ENCODE data around the gene RPL35A.
"Not testable (repeated sequence)": the region's sequence is repeated elsewhere in the genome, so short reads cannot be mapped to it uniquely, and the experiment has no call there.

The RPL35A gene

GRCh38 chr3:197951392-197951990, 1.5 kb downstream of the RPL35A start:
- FAIRE-seq (no peak), DNase-seq (ENCODE audit: extremely low spot score, insufficient read length, low read depth) (no peak)

- DNase-seq (ENCODE audit: extremely low spot score, insufficient read length, low read depth) (no peak), FAIRE-seq (no peak)
Observed at GRCh38 chr3:197952440-197952839, 2.5 kb downstream of the RPL35A start.

GRCh38 chr3:197953325-197953724, 3.3 kb downstream of the RPL35A start:
- DNase-seq (ENCODE audit: extremely low spot score, insufficient read length, low read depth) (no peak), FAIRE-seq (no peak)

- DNase-seq (ENCODE audit: extremely low spot score, insufficient read length, low read depth): no peak
- FAIRE-seq: no peak
Observed at GRCh38 chr3:197953881-197954280, 3.9 kb downstream of the RPL35A start.

GRCh38 chr3:197955892-197956477, 6.0 kb downstream of the RPL35A start:
- no peak for DNase-seq (ENCODE audit: extremely low spot score, insufficient read length, low read depth)
- FAIRE-seq: no peak

GRCh38 chr3:197956626-197956988, 6.6 kb downstream of the RPL35A start:
- DNase-seq (ENCODE audit: extremely low spot score, insufficient read length, low read depth) (no peak), FAIRE-seq (no peak)

GRCh38 chr3:197957790-197958133, 7.8 kb downstream of the RPL35A start:
- DNase-seq (ENCODE audit: extremely low spot score, insufficient read length, low read depth): no peak
- no peak for FAIRE-seq

GRCh38 chr3:197958346-197958745, 8.4 kb downstream of the RPL35A start:
- FAIRE-seq: no peak
- DNase-seq (ENCODE audit: extremely low spot score, insufficient read length, low read depth): no peak

- not testable (repeated sequence) for FAIRE-seq; DNase-seq (ENCODE audit: extremely low spot score, insufficient read length, low read depth)
Observed at GRCh38 chr3:197958848-197959247, 8.9 kb downstream of the RPL35A start.

GRCh38 chr3:197959500-197959890, 9.5 kb downstream of the RPL35A start:
- FAIRE-seq: no peak
- DNase-seq (ENCODE audit: extremely low spot score, insufficient read length, low read depth): no peak

- FAIRE-seq: peak; percentile 95
- peak; percentile 88 for DNase-seq (ENCODE audit: extremely low spot score, insufficient read length, low read depth)
Observed at GRCh38 chr3:197959891-197960693, 10.1 kb downstream of the RPL35A start, which contains the start of gene LMLN. TSS of gene LMLN (plus strand) at chr3:197960217. CDS start at chr3:197960246, 29 bp downstream.

- no peak for DNase-seq (ENCODE audit: extremely low spot score, insufficient read length, low read depth)
- no peak for FAIRE-seq
Observed at GRCh38 chr3:197960694-197961581, 10.9 kb downstream of the RPL35A start.

GRCh38 chr3:197961582-197961945, 11.6 kb downstream of the RPL35A start:
- DNase-seq (ENCODE audit: extremely low spot score, insufficient read length, low read depth) (no peak), FAIRE-seq (no peak)

- DNase-seq (ENCODE audit: extremely low spot score, insufficient read length, low read depth) (no peak), FAIRE-seq (no peak)
Observed at GRCh38 chr3:197963019-197963637, 13.1 kb downstream of the RPL35A start.

- DNase-seq (ENCODE audit: extremely low spot score, insufficient read length, low read depth); FAIRE-seq: not testable (repeated sequence)
Observed at GRCh38 chr3:197967337-197967989, 17.5 kb downstream of the RPL35A start.

- no peak for FAIRE-seq
- DNase-seq (ENCODE audit: extremely low spot score, insufficient read length, low read depth): no peak
Observed at GRCh38 chr3:197970588-197970987, 20.6 kb downstream of the RPL35A start.

GRCh38 chr3:197974016-197974415, 24.0 kb downstream of the RPL35A start:
- FAIRE-seq (no peak), DNase-seq (ENCODE audit: extremely low spot score, insufficient read length, low read depth) (no peak)

GRCh38 chr3:197975311-197975710, 25.3 kb downstream of the RPL35A start:
- no peak for DNase-seq (ENCODE audit: extremely low spot score, insufficient read length, low read depth)
- FAIRE-seq: no peak

- DNase-seq (ENCODE audit: extremely low spot score, insufficient read length, low read depth) (no peak), FAIRE-seq (no peak)
Observed at GRCh38 chr3:197983076-197983475, 33.1 kb downstream of the RPL35A start.

Measured in GM18507 (cell line).